UCSD-AML1 (cell line): Measurements from ENCODE around the gene TRPC4AP.
"Not testable (repeated sequence)": the region's sequence is repeated elsewhere in the genome, so short reads cannot be mapped to it uniquely, and the experiment has no call there.

ENCODE experiments used
- DNase-seq: peaks from one replicate; lab custom pipeline; 2025; ENCODE audit not compliant: unreplicated experiment; lab: John Stamatoyannopoulos, UW

The TRPC4AP gene

DNA sequence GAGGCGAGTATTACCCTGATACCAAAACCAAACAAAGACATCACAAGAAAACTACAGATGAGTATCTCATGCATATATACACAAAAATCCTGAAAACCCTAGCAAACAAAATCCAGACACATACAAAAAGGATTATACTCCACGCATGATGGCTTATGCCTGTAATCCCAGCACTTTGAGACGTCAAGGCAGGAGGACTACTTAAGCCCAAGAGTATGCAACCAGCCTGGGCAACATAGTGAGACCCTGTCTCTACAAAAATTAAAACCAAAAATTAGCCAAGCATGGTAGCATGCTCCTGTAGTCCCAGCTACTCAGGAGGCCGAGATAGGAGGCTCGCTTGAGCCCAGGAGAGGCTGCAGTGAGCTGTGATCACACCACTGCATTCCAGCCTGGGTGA is 32.4 kb downstream of the TRPC4AP start:
- no peak for DNase-seq

DNA sequence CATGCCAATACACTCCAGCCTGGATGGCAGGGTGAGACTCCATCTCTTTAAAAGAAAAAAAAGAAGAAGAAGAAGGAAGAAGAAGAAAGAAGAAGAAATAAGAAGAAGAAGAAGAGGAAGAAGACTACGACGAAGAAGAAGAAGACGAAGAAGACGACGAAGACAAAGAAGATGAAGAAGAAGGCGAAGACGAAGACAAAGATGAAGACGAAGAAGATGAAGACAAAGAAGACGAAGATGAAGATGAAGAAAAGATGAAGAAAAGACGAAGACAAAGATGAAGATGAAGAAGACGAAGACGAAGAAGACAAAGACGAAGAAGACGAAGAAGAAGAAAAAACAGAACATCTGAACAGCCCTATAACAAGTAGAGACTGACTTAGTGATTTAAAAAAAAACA is 33.0 kb downstream of the TRPC4AP start:
- no peak for DNase-seq

GRCh38 chr20:35059110-35059509 is 33.5 kb downstream of the TRPC4AP start:
- no peak for DNase-seq

GRCh38 chr20:35055445-35056276 is 36.9 kb downstream of the TRPC4AP start:
- DNase-seq: no peak

DNA sequence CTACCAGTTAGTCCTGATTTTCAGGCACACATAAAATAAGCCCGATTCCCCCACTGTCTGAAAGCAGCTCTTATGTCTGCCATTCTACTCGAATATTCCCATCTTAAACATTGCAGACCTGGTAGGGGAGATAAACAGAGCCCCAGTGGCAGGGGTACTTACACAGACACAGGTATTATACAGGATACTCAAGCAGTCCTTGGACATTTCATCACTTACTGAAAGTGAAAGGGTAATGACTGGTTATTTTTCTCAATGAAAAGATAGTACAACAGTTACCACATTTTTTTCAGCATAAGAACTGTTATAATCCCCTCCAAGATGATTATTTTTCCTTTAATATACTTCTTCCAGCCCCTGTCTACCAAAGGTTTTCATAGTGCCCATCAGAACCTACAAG is 37.8 kb downstream of the TRPC4AP start:
- DNase-seq: no peak

GRCh38 chr20:35052616-35053015 is 40.0 kb downstream of the TRPC4AP start:
- DNase-seq: not testable (repeated sequence)

- DNase-seq: no peak
Measured at GRCh38 chr20:35049776-35050352, 42.7 kb downstream of the TRPC4AP start.

DNA sequence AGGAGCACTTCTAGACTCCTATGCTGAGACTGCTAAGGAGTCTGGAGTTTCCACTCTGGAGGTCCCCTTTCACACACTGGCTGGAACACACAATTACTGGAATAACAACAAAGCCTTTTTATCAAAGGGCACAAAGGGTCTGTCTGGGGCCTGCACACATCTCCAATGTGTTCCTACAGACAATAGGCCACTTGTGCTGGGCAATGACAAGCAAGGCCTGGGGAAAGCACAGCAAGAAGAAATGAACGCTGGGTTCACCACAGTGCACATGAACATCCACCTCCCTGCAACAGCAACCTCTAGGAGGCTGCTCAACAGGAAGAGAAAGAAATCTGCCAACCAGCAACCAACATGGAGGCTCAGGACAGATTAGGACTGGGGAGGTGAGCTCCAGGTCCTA is 43.9 kb downstream of the TRPC4AP start:
- DNase-seq: no peak

GRCh38 chr20:35042268-35042667 is 50.3 kb downstream of the TRPC4AP start:
- DNase-seq: no peak

DNA sequence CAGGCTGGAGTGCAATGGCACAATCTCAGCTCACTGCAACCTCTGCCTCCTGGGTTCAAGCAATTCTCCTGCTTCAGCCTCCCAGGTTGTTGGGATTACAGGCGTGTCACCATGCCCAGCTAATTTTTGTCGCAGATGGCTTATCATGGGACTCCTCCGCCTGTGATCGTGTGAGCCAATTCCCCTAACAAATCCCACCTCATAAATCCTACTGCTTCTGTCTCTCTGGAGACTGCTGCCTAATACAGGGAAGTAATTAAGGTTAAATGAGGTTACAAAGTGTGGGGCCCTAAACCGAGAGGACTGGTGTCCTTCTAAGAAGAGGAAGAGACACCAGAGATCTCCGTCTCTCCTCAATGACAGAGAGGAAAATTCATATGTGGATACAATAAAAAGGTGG is 52.0 kb downstream of the TRPC4AP start:
- DNase-seq: no peak

- no peak for DNase-seq
Measured at GRCh38 chr20:35039846-35040489, 52.6 kb downstream of the TRPC4AP start.

DNA sequence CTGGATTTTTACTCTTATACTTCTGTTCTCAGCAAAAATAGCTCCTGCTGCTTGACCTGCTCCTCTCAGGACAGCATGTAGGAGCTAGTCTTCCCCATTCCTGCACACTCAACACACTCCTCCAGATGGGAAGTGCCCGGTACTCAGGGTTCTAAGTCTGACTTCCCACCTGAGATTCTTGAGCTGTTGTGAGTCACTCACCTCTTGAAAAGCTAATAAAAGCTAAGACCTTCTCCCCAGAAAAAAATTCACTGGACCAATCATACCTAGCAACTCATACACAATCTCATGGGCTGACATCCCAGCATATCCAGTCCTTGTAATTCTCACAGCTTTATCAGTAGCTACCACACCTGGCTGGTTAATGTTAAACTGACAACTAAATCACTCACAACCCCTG is 53.5 kb downstream of the TRPC4AP start:
- DNase-seq: no peak

GRCh38 chr20:35034145-35034544 is 58.5 kb downstream of the TRPC4AP start:
- no peak for DNase-seq

DNA sequence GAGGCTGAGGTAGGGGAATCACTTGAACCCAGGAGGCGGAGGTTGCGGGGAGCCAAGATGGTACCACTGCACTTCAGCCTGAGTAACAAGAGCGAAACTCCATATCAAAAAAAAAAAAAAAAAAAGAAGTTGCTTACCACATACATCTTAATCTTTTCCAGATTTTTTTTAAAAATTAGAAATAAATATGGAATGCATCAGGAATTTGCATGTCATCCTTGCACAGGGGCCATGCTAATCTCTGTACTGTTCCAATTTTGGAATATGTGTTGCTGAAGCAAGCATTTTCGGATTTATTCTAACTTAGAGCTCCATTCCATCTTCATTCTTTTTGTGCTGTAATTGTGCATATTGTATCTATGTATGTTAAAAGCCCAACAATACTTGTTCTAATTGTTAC is 62.5 kb downstream of the TRPC4AP start:
- no peak for DNase-seq

DNA sequence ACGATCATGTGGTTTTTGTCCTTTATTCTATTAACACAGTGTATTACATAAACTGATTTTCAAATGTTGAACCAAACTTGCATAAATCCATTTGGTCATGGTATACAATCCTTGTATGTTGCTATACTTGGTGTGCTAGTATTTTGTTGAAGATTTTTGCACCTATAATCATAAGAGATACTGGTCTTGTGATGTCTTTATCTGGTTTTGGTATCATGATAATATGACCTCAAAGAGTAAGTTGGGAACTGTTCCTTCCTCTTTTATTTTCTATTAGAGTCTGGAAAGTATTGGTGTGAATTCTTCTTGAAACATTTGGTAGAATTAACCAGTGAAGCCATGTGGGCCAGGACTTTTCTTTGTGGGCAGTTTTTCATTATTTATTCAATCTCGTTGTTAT is 65.3 kb downstream of the TRPC4AP start:
- no peak for DNase-seq

GRCh38 chr20:35025116-35025515 is 67.5 kb downstream of the TRPC4AP start:
- DNase-seq: no peak

DNA sequence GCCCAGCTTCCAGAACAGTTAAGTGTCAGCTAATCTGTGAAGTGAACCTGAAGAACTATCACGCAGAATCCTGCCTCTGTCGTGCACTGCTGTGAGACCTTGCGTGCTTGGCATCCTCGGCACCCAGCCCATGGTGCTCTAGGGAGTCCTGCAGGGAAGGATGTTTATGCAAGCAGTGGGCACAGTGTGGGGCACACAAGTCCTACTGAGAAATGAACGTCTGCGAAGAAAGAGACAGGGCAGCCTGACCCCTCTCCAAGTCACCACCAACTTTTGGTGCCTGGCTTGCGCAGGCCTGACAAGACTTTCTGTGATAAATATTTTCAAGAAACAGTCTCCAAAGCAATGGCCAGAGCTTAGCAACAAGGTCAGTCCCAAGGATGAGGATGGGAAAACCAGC is 69.0 kb downstream of the TRPC4AP start:
- no peak for DNase-seq

DNA sequence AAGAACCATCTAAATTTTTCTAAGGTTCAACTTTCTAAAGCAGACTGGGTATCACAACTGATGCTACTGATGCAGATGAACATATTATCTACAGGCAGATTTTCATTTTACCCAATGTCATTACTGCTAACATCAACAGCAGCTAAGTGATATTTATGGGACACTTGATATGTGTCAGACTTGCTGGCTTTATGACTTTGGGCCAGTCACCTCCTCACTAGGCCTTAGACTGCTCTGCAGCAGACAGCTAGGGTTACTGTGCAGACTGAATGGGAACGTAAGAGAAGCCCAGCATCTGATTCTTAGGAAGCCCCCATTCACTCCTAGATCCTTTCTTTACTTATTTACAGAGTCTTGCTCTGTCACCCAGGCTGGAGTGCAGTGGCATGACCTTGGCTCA is 70.8 kb downstream of the TRPC4AP start:
- DNase-seq: no peak

DNA sequence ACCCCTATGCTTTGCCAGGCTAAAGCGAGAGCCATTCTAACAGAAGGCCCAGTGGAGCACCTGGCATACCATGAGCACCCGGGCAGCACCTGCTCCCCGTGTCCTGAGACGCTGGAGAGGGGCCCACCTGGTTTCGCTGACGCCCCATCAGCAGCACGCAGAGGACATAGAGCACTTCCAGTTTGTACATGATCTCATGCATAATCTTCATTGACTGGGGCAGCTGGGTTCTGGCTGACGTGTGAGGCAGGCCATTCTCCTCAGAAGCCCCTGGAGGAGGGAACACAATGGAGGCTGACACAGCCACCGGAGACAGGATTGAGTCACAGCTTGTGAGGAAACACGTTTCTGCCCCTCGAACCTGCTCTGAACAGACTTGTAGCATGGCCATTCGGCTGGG is 71.5 kb downstream of the TRPC4AP start:
- no peak for DNase-seq

- DNase-seq: no peak
Measured at GRCh38 chr20:35020108-35020928, 72.3 kb downstream of the TRPC4AP start.

- DNase-seq: no peak
Measured at GRCh38 chr20:35018590-35019371, 73.8 kb downstream of the TRPC4AP start.
